Endothelial cell of umbilical vein (primary cell): ENCODE measurements around the gene SERGEF.

Source experiments
- CTCF ChIP-seq, 2 donors: IDR thresholded peaks; 1 replicate in 1 of 2; 2 replicates in 1 of 2; pipeline ENCODE4 v1.5.1; 2011; ENCODE audit warnings: low read length in 2 of 2, mild to moderate bottlenecking in 2 of 2, moderate library complexity in 2 of 2, control low read depth in 1 of 2, inconsistent platforms in 1 of 2, low read depth in 1 of 2; ENCODE audit not compliant: insufficient read depth in 1 of 2; ENCODE audit errors: extremely low read depth in 1 of 2
- EZH2 ChIP-seq: IDR thresholded peaks from 2 replicates; pipeline ENCODE4 v1.6.1; 2012; ENCODE audit warnings: borderline replicate concordance, low read depth, mild to moderate bottlenecking, moderate library complexity, low read length, inconsistent platforms; ENCODE audit not compliant: severe bottlenecking
- FOS ChIP-seq: IDR thresholded peaks from 2 replicates; pipeline ENCODE4 v1.6.1; 2011; ENCODE audit warnings: mild to moderate bottlenecking, low read length, moderate library complexity, borderline replicate concordance; ENCODE audit not compliant: insufficient read depth
- MAX ChIP-seq: IDR thresholded peaks from 2 replicates; pipeline ENCODE4 v1.6.1; 2011; ENCODE audit not compliant: insufficient read depth, insufficient read length
- MYC ChIP-seq: IDR thresholded peaks from one replicate; pipeline ENCODE4 v1.6.1; 2011; ENCODE audit warnings: mild to moderate bottlenecking, low read depth, low read length
- POLR2A ChIP-seq: IDR thresholded peaks from 2 replicates; pipeline ENCODE4 v1.6.1; 2012; ENCODE audit warnings: low read depth, mild to moderate bottlenecking, control low read depth, low read length
- POLR2AphosphoS5 ChIP-seq: IDR thresholded peaks from 2 replicates; pipeline ENCODE4 v1.6.1; 2012; ENCODE audit warnings: low read depth, mild to moderate bottlenecking, control low read depth, low read length, moderate library complexity; ENCODE audit not compliant: insufficient read depth

- TF ChIP-seq CTCF (IDR thresholded peaks at IDR 0.05; ENCODE audit: extremely low read depth in 1 of 2, insufficient read depth in 1 of 2, low read depth in 1 of 2, low read length in 2 of 2) (no peak), MAX (no peak), POLR2AphosphoS5 (no peak), FOS (no peak), EZH2 (no peak), POLR2A (no peak), MYC (no peak)
These were observed 19.9 kb downstream of the SERGEF start for GRCh38 chr11:17992916-17993315.
